ENCODE measurements around the gene COBL.

GRCh38 chr7:51318886-51319579 is 2.4 kb upstream of the COBL start:
- TF ChIP-seq CTCF (IDR thresholded peaks at IDR 0.05) (no peak), POLR2A (IDR thresholded peaks at IDR 0.05) (no peak)

Data from uterus (tissue), 2 donors.